PFSK-1 (cell line): ENCODE measurements around the gene PIGQ.

Experiments used
- POLR2AphosphoS5 ChIP-seq: IDR thresholded peaks from 2 replicates; pipeline ENCODE4 v1.6.1; 2012; ENCODE audit warnings: low read depth, mild to moderate bottlenecking, control low read depth, low read length, moderate library complexity
- TAF1 ChIP-seq: IDR thresholded peaks from 2 replicates; pipeline ENCODE4 v1.6.1; 2012; ENCODE audit warnings: low read length, control low read depth, borderline replicate concordance; ENCODE audit not compliant: insufficient read depth

DNA sequence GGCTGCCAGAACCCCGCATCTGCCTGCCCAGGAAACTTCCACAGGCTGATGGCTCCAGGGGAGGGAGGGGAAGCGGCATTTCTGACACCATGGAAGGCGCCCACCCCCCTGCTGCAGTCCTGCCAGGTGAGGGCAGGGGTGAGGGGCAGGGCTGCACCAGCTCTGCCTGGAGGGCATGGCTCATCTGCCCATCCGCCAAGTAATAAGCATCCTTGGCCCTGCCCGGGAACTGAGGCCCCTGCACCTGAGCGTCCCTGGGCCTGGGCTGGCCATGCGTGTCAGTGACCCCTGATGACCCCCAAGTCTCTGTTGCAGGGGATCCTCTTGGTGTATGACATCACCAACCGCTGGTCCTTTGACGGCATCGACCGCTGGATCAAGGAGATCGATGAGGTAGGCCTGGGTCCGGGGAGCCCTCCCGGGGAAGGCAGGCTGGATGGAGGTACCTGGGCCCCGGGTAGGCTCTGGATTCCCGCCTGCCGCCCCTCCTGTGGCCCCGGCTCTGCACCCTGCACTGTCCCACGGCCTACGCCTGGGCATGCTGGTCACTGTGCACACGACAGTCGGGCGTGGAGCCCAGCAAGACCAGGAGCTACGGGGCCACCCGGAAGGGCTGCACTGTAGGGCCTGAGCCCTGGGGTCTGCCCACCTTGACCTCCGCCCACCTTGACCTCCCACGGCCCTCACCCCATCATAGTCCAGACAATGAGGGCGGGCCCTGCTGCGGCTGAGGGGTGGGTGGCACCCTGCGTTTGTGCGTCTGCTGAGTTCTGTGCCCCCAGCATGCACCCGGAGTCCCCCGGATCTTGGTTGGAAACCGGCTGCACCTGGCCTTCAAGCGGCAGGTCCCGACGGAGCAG, 55.6 kb downstream of the PIGQ start:
- no peak for TF ChIP-seq TAF1
- no peak for TF ChIP-seq POLR2AphosphoS5
